Mesodermal cell (in vitro differentiated cells): ENCODE measurements around the gene NRXN2.

Experiments
- H3K27ac ChIP-seq: 2 replicates; pipeline ENCODE4 v1.7.0; 2013; ENCODE audit warnings: mild to moderate bottlenecking, low read depth, low read length, moderate library complexity; ENCODE audit not compliant: severe bottlenecking
- H3K36me3 ChIP-seq: 2 replicates; pipeline ENCODE4 v1.7.1; 2013; ENCODE audit warnings: mild to moderate bottlenecking, low read length, moderate library complexity; ENCODE audit not compliant: control insufficient read depth, insufficient read depth
- H3K4me1 ChIP-seq: one replicate; pipeline ENCODE4 v1.7.1; 2013; ENCODE audit warnings: mild to moderate bottlenecking, low read length; ENCODE audit not compliant: insufficient read depth, control insufficient read depth, poor library complexity, severe bottlenecking
- H3K4me3 ChIP-seq: 2 replicates; pipeline ENCODE4 v1.7.0; 2013; ENCODE audit warnings: low read length, control low read depth, mild to moderate bottlenecking; ENCODE audit not compliant: insufficient read depth, poor library complexity, severe bottlenecking; ENCODE audit errors: extremely low read depth
- H3K9me3 ChIP-seq: 2 replicates; pipeline ENCODE4 v1.7.1; 2013; ENCODE audit warnings: mild to moderate bottlenecking, low read length, moderate library complexity; ENCODE audit not compliant: control insufficient read depth
- WGBS, 2 experiments: methylation state at CpG; one replicate each; pipeline ENCODE4 v1.1.5; 2013; ENCODE audit warnings: missing lambda C conversion rate in 2 of 2; ENCODE audit not compliant: insufficient coverage in 2 of 2; 5-methylcytosine and 5-hydroxymethylcytosine counted together

NRXN2 gene

DNA sequence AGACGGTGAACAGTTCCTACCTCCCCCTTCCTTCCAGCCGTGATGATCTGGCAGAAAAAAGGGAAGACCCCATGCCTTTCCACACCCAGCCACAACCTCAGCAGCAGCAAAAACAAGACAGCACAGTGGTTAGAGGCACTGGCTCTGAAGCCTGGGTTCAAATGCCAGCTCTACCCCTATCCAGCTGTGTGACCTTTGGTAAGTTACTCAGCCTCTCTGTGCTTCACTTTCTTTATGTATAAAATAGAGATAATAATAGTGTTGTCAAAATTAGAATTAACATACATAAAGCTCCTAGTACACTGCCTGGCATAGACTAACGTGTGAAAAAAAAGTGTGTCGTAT is 4.2 kb downstream of the NRXN2 start:
- Histone ChIP-seq H3K4me1 (peaks cover 10% of the 10 kb centered on the region), H3K36me3 (no peaks in the 10 kb centered on the region), H3K27ac (no peak overlapping the region), H3K9me3 (no peaks in the 10 kb centered on the region), H3K4me3 (no peak overlapping the region)
- WGBS, 2 experiments: 70 to 73% methylated on average over 2 to 3 of the region's 4 CpGs

DNA sequence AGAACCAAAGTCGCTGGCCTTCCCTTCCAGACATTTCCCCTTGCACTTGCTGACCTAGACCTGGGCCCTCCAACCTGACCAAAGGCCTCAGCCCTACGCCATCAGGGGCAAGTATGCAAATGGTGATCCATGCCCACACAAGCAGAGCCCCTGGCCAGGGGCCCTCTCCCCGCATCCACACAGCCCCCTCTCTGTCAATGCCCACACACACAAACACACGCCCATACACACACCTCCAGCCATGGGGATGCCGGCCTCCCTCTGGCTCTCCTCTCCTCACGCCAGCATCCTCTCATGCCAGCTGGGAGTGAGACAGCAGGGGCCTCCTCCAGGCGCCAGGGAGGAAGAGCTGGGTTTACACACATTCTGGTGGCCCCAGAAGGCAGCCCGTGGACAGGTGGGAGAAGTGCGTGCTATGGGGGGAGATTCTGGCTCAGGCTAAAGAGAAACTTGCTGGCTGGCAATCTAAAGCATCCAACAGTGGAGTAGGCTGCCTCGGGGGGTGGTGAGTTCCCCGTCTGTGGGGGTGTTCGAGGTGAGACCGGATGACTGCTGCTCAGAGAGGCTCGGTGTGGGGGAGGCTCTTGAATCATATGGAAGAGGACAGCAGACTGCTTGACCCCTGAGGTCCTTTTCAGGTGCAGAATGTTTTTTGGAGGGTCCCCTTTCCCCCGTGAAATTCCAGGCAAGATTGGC is 4.8 kb downstream of the NRXN2 start:
- Histone ChIP-seq H3K9me3 (no peaks in the 10 kb centered on the region), H3K4me1 (peaks cover 11% of the 10 kb centered on the region), H3K36me3 (no peaks in the 10 kb centered on the region), H3K4me3 (no peak overlapping the region), H3K27ac (no peak overlapping the region)
- WGBS, 2 experiments: 84 to 86% methylated on average over 11 to 13 of the region's 15 CpGs

DNA sequence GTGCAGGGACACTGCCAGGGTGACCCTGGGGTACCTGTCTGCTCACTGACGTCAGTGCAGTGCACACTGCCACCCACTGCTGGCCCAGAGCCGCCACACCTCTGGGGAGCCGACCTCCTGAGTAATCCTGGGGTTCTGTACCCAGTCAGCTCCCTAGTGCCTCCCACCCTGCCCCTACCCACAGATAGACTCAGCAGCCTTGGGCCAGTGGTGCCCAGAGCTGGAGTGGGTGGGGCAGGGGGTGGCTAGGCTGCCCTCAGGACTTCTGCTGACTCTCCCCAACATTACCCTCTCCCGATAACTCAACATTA is 5.8 kb downstream of the NRXN2 start:
- Histone ChIP-seq H3K4me1 (peaks cover 14% of the 10 kb centered on the region), H3K36me3 (no peaks in the 10 kb centered on the region), H3K9me3 (no peaks in the 10 kb centered on the region), H3K27ac (no peak overlapping the region), H3K4me3 (no peak overlapping the region)
- 40 to 79% methylated on average over 1 to 3 of the region's 4 CpGs for WGBS, 2 experiments

DNA sequence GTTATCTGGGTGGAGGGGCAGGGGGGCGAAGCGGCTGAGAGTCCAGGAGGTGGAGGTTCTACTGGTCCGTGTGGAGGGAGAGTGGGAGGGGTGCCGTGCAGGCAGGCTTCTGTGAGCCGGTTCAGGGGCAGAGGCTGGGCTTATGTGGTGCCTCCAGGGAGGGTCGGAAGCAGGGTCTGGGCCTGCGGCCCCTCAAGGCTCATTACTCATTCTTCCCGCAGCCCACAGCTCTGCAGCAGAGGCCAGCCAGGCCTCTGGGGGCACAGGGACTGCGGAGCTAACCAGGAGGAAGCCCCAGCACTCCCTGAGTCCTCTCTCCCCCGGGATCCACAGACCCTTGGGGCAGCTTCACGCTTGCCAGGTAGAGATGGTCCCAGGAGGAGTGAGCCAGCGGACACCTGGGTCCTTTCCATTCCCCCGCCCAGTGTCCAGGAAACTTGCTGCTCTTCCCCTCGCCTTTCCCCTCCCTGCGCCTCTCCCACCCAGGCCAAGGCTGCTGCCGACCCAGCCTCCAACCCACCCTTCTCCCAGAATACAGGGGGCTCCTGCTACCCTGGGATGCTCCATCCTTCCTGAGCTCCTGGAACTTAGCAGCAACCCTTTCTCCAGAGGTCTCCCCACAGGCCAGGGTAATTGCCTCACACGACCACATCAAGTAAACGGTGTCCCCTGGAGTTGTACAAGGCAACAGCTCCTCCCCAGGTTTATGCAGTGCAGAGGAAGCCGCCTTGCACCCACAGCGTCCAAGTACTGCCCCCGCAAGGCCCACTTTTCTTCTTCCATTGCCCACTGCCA is 6.3 kb downstream of the NRXN2 start:
- no peaks in the 10 kb centered on the region for H3K9me3 ChIP-seq
- 70 to 76% methylated on average over 17 to 19 of the region's 21 CpGs for WGBS, 2 experiments
- no peak overlapping the region for H3K4me3 ChIP-seq
- H3K36me3 ChIP-seq: no peaks in the 10 kb centered on the region
- H3K4me1 ChIP-seq: peaks cover 14% of the 10 kb centered on the region
- no peak overlapping the region for H3K27ac ChIP-seq

DNA sequence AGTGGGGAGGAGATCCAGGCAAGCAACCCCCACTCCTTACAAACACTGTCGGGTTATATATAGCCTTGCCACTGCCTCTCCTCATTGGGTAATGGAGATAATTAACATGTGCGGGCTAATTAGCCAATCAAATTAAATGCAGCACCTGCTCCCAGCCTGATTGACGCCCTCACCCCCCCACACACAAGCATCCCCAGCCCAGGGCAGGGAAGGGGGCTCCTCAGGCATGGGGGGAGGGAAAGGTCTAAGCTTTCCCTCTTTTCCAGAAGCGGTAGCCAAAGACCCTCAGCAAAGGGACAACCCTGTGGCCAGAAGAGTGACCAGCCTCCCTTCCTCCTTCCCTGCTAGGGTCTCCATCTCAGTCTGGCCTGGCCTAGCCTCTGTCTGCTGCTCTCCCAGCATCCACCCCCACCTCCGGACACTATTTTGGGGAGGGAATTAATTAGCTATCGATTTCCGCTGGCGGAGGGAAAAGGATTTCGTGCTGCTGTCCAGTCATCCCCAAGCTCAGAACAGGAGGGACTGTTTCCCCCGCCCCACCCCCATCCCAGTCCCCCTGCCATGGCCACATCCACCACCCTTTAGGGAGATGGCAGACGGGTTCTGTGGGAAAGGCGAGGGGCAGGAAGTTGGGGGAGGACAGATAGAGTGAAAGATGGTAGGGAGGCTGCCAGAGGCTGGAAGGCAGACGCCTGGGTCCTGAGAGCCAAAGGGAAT is 7.1 kb downstream of the NRXN2 start:
- Histone ChIP-seq H3K27ac (no peak overlapping the region), H3K9me3 (no peaks in the 10 kb centered on the region), H3K4me1 (peaks cover 17% of the 10 kb centered on the region), H3K4me3 (no peak overlapping the region), H3K36me3 (no peaks in the 10 kb centered on the region)
- 50 to 94% methylated on average over 2 to 3 of the region's 13 CpGs for WGBS, 2 experiments

DNA sequence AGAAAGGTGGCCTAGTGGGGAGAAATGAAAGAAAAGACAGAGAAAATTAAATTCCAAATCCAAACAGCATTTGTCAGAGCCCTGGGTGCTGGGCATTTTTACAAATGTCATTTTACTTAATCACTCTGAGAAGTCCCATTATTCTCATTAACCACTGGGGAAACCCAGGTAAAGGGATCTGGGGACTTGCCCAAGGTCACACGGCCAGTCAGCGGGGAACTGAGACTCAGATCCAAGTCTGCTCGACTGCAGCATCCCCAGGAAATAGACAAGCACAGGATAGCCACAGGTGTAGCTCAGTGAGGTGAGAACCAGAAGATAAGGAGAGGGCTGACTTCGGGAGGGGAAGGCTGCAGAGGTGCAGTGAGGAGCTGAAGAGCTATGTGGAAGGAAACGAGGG is 7.9 kb downstream of the NRXN2 start:
- H3K4me1 ChIP-seq: peaks cover 25% of the 10 kb centered on the region
- no peak overlapping the region for H3K4me3 ChIP-seq
- 80 to 81% methylated on average over 4 to 5 of the region's 5 CpGs for WGBS, 2 experiments
- H3K9me3 ChIP-seq: no peaks in the 10 kb centered on the region
- no peak overlapping the region for H3K27ac ChIP-seq
- no peaks in the 10 kb centered on the region for H3K36me3 ChIP-seq

DNA sequence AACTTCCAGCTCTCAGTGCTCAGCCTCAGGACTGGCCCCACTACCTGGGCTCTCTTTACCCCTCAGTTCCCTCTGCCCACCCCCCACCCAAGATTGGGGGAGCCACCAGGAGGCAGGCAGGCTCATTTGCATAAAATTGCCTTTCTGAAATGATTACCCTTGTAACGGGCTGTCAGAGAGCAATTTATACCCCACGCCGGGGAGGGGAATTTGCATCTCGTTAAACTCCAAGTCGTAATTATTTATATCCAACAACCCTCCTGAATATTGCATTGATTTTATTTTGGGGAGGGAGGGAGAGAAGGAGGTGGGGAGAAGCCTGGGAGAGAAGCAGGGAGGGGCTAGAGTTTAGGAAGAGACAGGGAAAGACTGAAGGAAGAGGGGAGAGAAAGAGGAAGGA is 8.3 kb downstream of the NRXN2 start:
- no peak overlapping the region for H3K4me3 ChIP-seq
- H3K27ac ChIP-seq: no peak overlapping the region
- H3K9me3 ChIP-seq: no peaks in the 10 kb centered on the region
- 67% methylated on average over 1 of the region's 5 CpGs; no CpG with 5 or more reads in 1 of the 2 experiments for WGBS, 2 experiments
- H3K4me1 ChIP-seq: peaks cover 27% of the 10 kb centered on the region
- H3K36me3 ChIP-seq: no peaks in the 10 kb centered on the region

DNA sequence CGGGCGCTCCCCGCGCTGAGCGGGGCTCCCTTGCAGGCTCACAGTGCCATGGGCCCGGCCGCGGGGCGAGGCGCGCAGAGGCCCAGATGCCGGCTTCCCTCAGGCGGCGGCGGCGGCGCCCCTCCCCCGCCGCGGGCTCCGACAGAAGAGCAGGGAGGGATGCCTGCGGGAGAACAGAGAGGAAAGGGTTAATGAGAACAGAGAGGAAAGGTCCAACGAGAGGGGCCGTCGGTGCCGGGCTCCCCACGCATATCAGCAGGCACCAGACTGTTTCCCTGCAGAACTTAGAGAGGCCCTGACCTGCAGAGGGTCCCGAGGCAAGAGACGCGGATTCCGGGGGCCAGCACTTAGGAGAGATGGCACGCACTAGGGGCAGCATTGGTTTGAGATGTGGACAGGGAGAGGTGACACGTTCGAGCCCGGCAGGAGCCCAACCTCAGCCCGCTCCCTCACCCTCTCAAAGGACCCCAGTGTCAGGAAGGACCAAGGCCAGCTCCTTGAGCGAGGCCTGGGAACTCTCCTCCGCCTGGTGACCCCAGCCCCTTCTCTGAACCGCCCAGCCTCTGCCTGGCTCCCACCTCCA is 9.1 kb downstream of the NRXN2 start:
- Histone ChIP-seq H3K4me3 (no peak overlapping the region), H3K27ac (no peak overlapping the region), H3K36me3 (no peaks in the 10 kb centered on the region), H3K4me1 (peaks cover 27% of the 10 kb centered on the region), H3K9me3 (no peaks in the 10 kb centered on the region)
- 3 to 5% methylated on average over 30 to 32 of the region's 39 CpGs for WGBS, 2 experiments

DNA sequence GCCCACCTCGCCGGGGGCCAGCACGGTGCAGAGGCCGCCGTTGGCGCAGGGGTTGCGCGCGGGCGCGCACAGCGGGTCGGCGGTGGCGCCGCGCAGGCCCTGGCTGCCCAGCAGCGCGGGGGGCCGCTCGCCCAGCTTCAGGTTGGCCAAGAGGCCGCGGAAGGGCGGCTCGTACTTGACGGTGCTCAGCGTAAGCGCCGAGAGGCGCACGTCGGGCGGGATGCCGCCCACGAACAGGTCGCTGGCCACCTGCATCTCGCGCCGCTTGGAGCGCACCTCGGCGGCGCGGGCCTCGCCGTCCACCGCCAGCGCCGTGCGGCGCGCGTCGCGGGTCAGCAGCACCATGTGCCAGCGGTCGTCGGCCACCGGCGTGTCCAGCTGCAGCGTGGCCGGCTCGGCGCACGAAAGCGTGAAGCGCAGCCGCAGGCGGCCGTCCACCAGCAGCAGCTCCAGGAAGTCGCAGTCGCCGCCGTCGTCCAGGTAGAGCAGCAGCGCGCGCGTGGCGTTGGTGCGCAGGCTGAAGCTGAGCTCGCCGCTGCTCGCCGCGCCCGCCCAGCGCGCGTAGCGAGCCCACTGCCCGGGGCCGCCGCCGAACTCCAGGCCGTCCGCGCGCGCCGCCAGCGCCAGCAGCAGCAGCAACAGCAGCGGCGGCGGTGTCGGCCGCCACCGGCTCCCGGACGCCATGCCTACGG is 9.8 kb downstream of the NRXN2 start:
- Histone ChIP-seq H3K36me3 (no peaks in the 10 kb centered on the region), H3K9me3 (no peaks in the 10 kb centered on the region), H3K4me1 (peaks cover 27% of the 10 kb centered on the region), H3K27ac (no peak overlapping the region), H3K4me3 (no peak overlapping the region)
- 1 to 2% methylated on average over 93 to 101 of the region's 111 CpGs for WGBS, 2 experiments

DNA sequence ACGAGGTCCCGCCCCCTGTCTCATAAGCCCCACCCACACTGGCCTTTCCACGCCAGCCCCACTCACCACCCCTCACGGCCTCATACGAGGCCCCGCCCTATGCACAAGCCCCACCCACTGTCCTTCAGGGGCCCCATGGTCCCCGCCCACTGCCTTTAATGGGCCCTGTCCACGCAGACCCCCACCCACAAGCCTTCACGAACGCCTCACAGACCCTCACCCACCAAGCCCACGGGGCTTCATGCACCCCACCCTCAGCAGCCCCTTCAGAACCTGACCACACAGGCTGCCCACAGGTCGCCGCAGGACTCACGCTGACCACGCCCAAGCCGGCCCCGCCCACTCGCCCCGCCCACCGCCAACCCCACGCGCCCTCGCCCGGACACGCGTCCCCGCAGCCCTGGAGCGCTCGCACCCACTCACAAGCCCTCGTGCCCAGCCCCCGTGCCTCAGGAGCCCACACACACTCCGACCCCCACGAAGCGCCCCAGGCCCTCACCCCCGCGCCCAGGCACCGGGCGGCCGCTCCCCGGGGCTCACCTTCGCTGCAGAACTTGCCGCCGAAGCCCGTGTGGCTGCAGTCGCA is 10.5 kb downstream of the NRXN2 start:
- Histone ChIP-seq H3K36me3 (no peaks in the 10 kb centered on the region), H3K4me3 (no peak overlapping the region), H3K9me3 (no peaks in the 10 kb centered on the region), H3K27ac (no peak overlapping the region), H3K4me1 (peaks cover 27% of the 10 kb centered on the region)
- WGBS, 2 experiments: 21 to 45% methylated on average over 14 to 30 of the region's 45 CpGs
